Left hindlimb (tissue), 1 donor: Measurements from ENCODE around the gene KPNA1.
"Not testable (repeated sequence)": the region's sequence is repeated elsewhere in the genome, so short reads cannot be mapped to it uniquely, and the experiment has no call there.

ENCODE experiments used
- DNase-seq: peaks from one replicate; pipeline ENCODE4 v3.0.0-alpha.2; 2018

Gene KPNA1

GRCh38 chr3:122469659-122470058 is 45.1 kb downstream of the KPNA1 start:
- no peak for DNase-seq

GRCh38 chr3:122468896-122469533 is 45.7 kb downstream of the KPNA1 start:
- no peak for DNase-seq

GRCh38 chr3:122466701-122467240 is 48.0 kb downstream of the KPNA1 start:
- no peak for DNase-seq

GRCh38 chr3:122464659-122465058 is 50.1 kb downstream of the KPNA1 start:
- no peak for DNase-seq

GRCh38 chr3:122462406-122462805 is 52.3 kb downstream of the KPNA1 start:
- no peak for DNase-seq

- no peak for DNase-seq
These were observed 52.9 kb downstream of the KPNA1 start for GRCh38 chr3:122461806-122462205.

- no peak for DNase-seq
These were observed 55.7 kb downstream of the KPNA1 start for GRCh38 chr3:122458992-122459391.

GRCh38 chr3:122457706-122458105 is 57.0 kb downstream of the KPNA1 start:
- DNase-seq, result no peak

GRCh38 chr3:122456074-122456473 is 58.7 kb downstream of the KPNA1 start:
- no peak for DNase-seq

GRCh38 chr3:122451371-122451770 is 63.4 kb downstream of the KPNA1 start:
- no peak for DNase-seq

- not testable (repeated sequence) for DNase-seq
These were observed 66.5 kb downstream of the KPNA1 start for GRCh38 chr3:122448218-122448617.

- not testable (repeated sequence) for DNase-seq
These were observed 70.2 kb downstream of the KPNA1 start for GRCh38 chr3:122444491-122444887.

GRCh38 chr3:122443762-122444490 is 70.8 kb downstream of the KPNA1 start:
- not testable (repeated sequence) for DNase-seq

GRCh38 chr3:122443090-122443489 is 71.6 kb downstream of the KPNA1 start:
- DNase-seq, result no peak

GRCh38 chr3:122435950-122436349 is 78.8 kb downstream of the KPNA1 start:
- DNase-seq, result no peak

GRCh38 chr3:122430371-122430770 is 84.4 kb downstream of the KPNA1 start:
- DNase-seq, result no peak

- no peak for DNase-seq
These were observed 86.8 kb downstream of the KPNA1 start for GRCh38 chr3:122427857-122428471.

GRCh38 chr3:122421836-122422235 is 92.9 kb downstream of the KPNA1 start:
- DNase-seq, result no peak

GRCh38 chr3:122421101-122421500 is 93.6 kb downstream of the KPNA1 start:
- no peak for DNase-seq

- DNase-seq, result no peak
These were observed 97.8 kb downstream of the KPNA1 start for GRCh38 chr3:122416966-122417365.

GRCh38 chr3:122415762-122416654 is 98.7 kb downstream of the KPNA1 start, which contains the start of gene WDR5B:
TSS of gene WDR5B (minus strand) at chr3:122416062. CDS start at chr3:122415528, 534 bp downstream.
- DNase-seq, result peak; percentile 98

GRCh38 chr3:122415104-122415744 is 99.5 kb downstream of the KPNA1 start:
- peak; percentile 32 for DNase-seq
